DND-41 (cell line): ENCODE results near the gene TGM6.

Source experiments
- EZH2 ChIP-seq: IDR thresholded peaks from 3 replicates; pipeline ENCODE4 v1.6.1; 2012; ENCODE audit warnings: borderline replicate concordance, low read depth, mild to moderate bottlenecking, moderate library complexity, low read length, inconsistent platforms; ENCODE audit not compliant: severe bottlenecking
- TF ChIP-seq, protein P1 (sequence below): IDR thresholded peaks from 2 replicates; pipeline ENCODE4 v1.5.1; 2012; ENCODE audit warnings: borderline replicate concordance, low read length, moderate library complexity, mild to moderate bottlenecking; ENCODE audit not compliant: poor library complexity, severe bottlenecking; ENCODE audit errors: extremely low read depth

DNA sequence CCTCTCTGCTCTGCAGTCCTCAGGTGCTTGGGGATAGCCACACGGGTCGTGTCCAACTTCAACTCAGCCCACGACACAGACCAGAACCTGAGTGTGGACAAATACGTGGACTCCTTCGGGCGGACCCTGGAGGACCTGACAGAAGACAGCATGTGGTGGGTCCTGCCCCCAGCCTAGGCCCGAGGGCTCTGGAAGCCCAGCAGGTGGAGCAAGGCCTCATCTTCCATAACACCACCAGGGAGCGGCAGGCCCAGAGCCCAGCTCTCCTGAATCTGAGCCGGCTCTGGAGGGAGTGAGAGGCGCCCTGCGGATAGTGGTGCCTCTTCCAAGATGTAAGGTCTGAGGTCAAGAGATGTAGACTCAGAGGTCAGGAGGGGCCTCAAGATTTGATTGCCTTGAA lies 19.6 kb downstream of the TGM6 start:
- TF ChIP-seq EZH2, result no peak
- TF ChIP-seq, protein P1, sequence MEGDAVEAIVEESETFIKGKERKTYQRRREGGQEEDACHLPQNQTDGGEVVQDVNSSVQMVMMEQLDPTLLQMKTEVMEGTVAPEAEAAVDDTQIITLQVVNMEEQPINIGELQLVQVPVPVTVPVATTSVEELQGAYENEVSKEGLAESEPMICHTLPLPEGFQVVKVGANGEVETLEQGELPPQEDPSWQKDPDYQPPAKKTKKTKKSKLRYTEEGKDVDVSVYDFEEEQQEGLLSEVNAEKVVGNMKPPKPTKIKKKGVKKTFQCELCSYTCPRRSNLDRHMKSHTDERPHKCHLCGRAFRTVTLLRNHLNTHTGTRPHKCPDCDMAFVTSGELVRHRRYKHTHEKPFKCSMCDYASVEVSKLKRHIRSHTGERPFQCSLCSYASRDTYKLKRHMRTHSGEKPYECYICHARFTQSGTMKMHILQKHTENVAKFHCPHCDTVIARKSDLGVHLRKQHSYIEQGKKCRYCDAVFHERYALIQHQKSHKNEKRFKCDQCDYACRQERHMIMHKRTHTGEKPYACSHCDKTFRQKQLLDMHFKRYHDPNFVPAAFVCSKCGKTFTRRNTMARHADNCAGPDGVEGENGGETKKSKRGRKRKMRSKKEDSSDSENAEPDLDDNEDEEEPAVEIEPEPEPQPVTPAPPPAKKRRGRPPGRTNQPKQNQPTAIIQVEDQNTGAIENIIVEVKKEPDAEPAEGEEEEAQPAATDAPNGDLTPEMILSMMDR, result no peak
